Psoas muscle (tissue), 8 donors: ENCODE measurements around the gene GATB. TPM values are rescaled to one million over a fixed set of nuclear protein-coding genes. Genes with fewer than 3 reads are reported as not detected.
A peak's percentile ranks its signal among the peaks of the same experiment; 100 is the strongest.

Source experiments
- ATAC-seq, 4 donors: fragments of 200-7000 bp; cut with Tn5 transposase; one replicate each; pipeline ENCODE4 v1.9.1; 2020; ENCODE audit warnings: moderate library complexity in 3 of 4, mild to moderate bottlenecking in 2 of 4
- DNase-seq, 2 donors: peaks; one replicate each; pipeline ENCODE4 v3.0.0-alpha.2; 2020
- H3K27ac ChIP-seq: fragments of 200-600 bp; one replicate; pipeline ENCODE4 v1.8.0; 2022
- H3K27me3 ChIP-seq, 3 donors: fragments of 200-600 bp in 1 of 3; one replicate each; pipeline versions ENCODE4 v1.6.1 to v1.8.0; 2013 to 2022; ENCODE audit warnings: low read length in 2 of 3, mild to moderate bottlenecking in 2 of 3, moderate library complexity in 1 of 3; ENCODE audit not compliant: insufficient read depth in 3 of 3
- H3K36me3 ChIP-seq, 2 donors: fragments of 200-600 bp in 1 of 2; one replicate each; pipeline versions ENCODE4 v1.6.1 to v1.8.0; 2013 to 2022; ENCODE audit warnings: low read depth in 1 of 2, mild to moderate bottlenecking in 1 of 2, moderate library complexity in 1 of 2; ENCODE audit not compliant: insufficient read depth in 1 of 2
- H3K4me1 ChIP-seq: fragments of 200-600 bp; one replicate; pipeline ENCODE4 v1.8.0; 2022
- H3K4me3 ChIP-seq: fragments of 200-600 bp; one replicate; pipeline ENCODE4 v1.8.0; 2022; ENCODE audit warnings: mild to moderate bottlenecking
- H3K9me3 ChIP-seq: fragments of 200-600 bp; one replicate; pipeline ENCODE4 v1.8.0; 2022
- CTCF ChIP-seq: fragments of 200-600 bp; IDR thresholded peaks from one replicate; pipeline ENCODE4 v1.8.0; 2022; ENCODE audit warnings: antibody characterized with exemption
- WGBS, 3 donors: extraction: QIAGEN DNeasy Blood & Tissue Kit; methylation state at CpG; one replicate each; pipeline versions ENCODE4 v1.1.6 to v1.1.7; 2013; 5-methylcytosine and 5-hydroxymethylcytosine counted together
- intact Hi-C, 2 donors: fragments of 100-400 bp; cut with DNase I; formaldehyde crosslinking; loops; one replicate each; pipeline versions ENCODE4 v1.11.0 to v1.14.2; 2022
- polyA plus RNA-seq, 3 donors: library from polyadenylated mRNA; stranded (reverse); fragments of 200-250 nt; gene quantifications; one replicate each; pipeline ENCODE4 v1.2.3, GENCODE V29; 2013
- total RNA-seq, 4 donors: library from RNA; stranded (reverse); fragmentation: NEBNext Ultra II Directional in 2 of 4; extraction: Animal tissue kit (Norgen Biotek cat#: 25700) in 2 of 4; gene quantifications; one replicate each; pipeline versions ENCODE4 v1.2.1 to v1.2.4, GENCODE V29; 2021 to 2023
- donor health status: healthy with polysubstance abuse.
- donor health status: DM: no; HTN: no; CAD: no; lungs with moderate emphysema.
- donor health status: Bipolar disorder and iron deficiency.
- donor health status: healthy.
- donor health status: DM: yes; HTN: yes; CAD: no.
- donor health status: DM: no; HTN: no; CAD: no.
- donor health status: DM: no; HTN: no; CAD: no.
- donor health status: DM: yes; HTN: yes; CAD: no.

The GATB gene
- total and polyA plus RNA-seq, 7 donors: 22.8 to 36.6 (median 28.3) TPM

DNA sequence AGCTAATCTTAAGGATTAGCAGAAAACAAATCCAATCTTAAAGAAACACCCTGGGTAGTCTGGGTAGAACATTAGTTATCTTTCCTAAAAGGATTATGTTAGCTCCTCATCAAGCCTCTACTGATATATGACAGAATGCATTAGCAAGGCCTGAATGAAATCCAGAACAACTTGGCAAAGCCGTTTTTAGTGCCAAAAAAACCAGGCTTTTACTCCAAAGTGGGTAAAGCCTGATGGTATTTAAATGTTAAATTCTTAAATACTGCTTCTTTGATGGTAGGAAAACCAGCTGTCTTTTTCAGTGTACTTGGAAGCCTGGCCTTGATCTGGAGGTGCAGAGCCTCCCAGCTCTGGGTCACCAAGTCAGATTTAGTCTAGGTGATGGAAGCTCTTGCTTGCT lies 120.4 kb downstream of the GATB start:
- Histone ChIP-seq H3K27me3 (no peaks in the 10 kb centered on the region), H3K27ac (peak overlapping the region; percentile 81), H3K4me1 (peaks cover 14% of the 10 kb centered on the region), H3K4me3 (no peak overlapping the region), H3K9me3 (no peaks in the 10 kb centered on the region), H3K36me3 (no peaks in the 10 kb centered on the region)
- TF ChIP-seq CTCF: no peak
- intact Hi-C loops: loop anchor here in 1 of 2 donors (2.0 kb wide), 1 partner anchor 50 kb away; no protein-coding TSS in a partner anchor
- ATAC-seq: no peak
- DNase-seq: no peak
- WGBS, 3 donors: 40 to 54% (median 50%) methylated on average over 1 of the region's 1 CpG

GRCh38 chr4:151638295-151638858 lies 122.4 kb downstream of the GATB start:
- WGBS, 3 donors: 75 to 83% (median 78%) methylated on average over 1 of the region's 1 CpG
- H3K4me3 ChIP-seq: no peak overlapping the region
- intact Hi-C loops: loop anchor here in 1 of 2 donors (5.0 kb wide), 1 partner anchor 61 kb away; no protein-coding TSS in a partner anchor
- no peaks in the 10 kb centered on the region for H3K36me3 ChIP-seq
- no peak for TF ChIP-seq CTCF
- H3K4me1 ChIP-seq: peaks cover 14% of the 10 kb centered on the region
- no peak overlapping the region for H3K27ac ChIP-seq
- H3K9me3 ChIP-seq: no peaks in the 10 kb centered on the region
- H3K27me3 ChIP-seq: no peaks in the 10 kb centered on the region
- ATAC-seq (no peak), DNase-seq (no peak)

GRCh38 chr4:151631349-151631748 lies 129.5 kb downstream of the GATB start:
- no peaks in the 10 kb centered on the region for H3K27me3 ChIP-seq
- no peaks in the 10 kb centered on the region for H3K36me3 ChIP-seq
- TF ChIP-seq CTCF: no peak
- ATAC-seq (no peak), DNase-seq (no peak)
- H3K4me1 ChIP-seq: peaks cover 10% of the 10 kb centered on the region
- intact Hi-C loops: no loop called here
- H3K27ac ChIP-seq: no peak overlapping the region
- H3K4me3 ChIP-seq: no peak overlapping the region
- H3K9me3 ChIP-seq: no peaks in the 10 kb centered on the region

GRCh38 chr4:151629097-151629783 lies 131.6 kb downstream of the GATB start:
- no peak for TF ChIP-seq CTCF
- 76 to 90% (median 79%) methylated on average over 10 of the region's 10 CpGs for WGBS, 3 donors
- H3K27ac ChIP-seq: no peak overlapping the region
- H3K9me3 ChIP-seq: no peaks in the 10 kb centered on the region
- no peak for ATAC-seq
- no peak for DNase-seq
- intact Hi-C loops: no loop called here
- no peaks in the 10 kb centered on the region for H3K27me3 ChIP-seq
- H3K4me1 ChIP-seq: peaks cover 18% of the 10 kb centered on the region
- H3K4me3 ChIP-seq: no peak overlapping the region
- no peaks in the 10 kb centered on the region for H3K36me3 ChIP-seq
